A673 (cell line): ENCODE data around the gene RASSF1. TPM values are rescaled to one million over a fixed set of nuclear protein-coding genes. Genes with fewer than 3 reads are reported as not detected.

Experiments
- BruUV-seq: library from RNA; stranded (reverse); fragments of 400-500 nt; replicated peaks from 2 replicates; lab custom pipeline; 2021; lab: Mats Ljungman, UMichigan
- CTCF ChIA-PET: fragments of 300-600 bp; sonication (Branson Sonifier 250); formaldehyde crosslinking; loops from one replicate; lab custom pipeline; 2022; ENCODE audit warnings: antibody characterized with exemption; lab: Charles Lee
- POLR2A ChIA-PET: fragments of 300-600 bp; sonication (Branson Sonifier 250); formaldehyde crosslinking; loops from one replicate; lab custom pipeline; 2022; ENCODE audit warnings: antibody characterized with exemption; ENCODE audit not compliant: low non-redundant PET; lab: Charles Lee
- DNase-seq: peaks from one replicate; pipeline ENCODE4 v3.0.0-alpha.2; 2015; ENCODE audit warnings: low spot score
- H3K27ac ChIP-seq: fragments of 200-600 bp; sonication (generic); 2 replicates; pipeline ENCODE4 v1.5.1; 2016; ENCODE audit warnings: mixed run types, low read depth, mild to moderate bottlenecking, mixed read lengths, antibody characterized with exemption, low read length; ENCODE audit not compliant: poor library complexity, severe bottlenecking
- H3K27me3 ChIP-seq: fragments of 200-600 bp; sonication (generic); replicated peaks from 2 replicates; pipeline ENCODE4 v1.6.1; 2017; ENCODE audit warnings: mixed run types, low read depth, mild to moderate bottlenecking, mixed read lengths, antibody characterized with exemption, low read length; ENCODE audit not compliant: insufficient read depth, poor library complexity
- H3K36me3 ChIP-seq: fragments of 200-600 bp; sonication (generic); 2 replicates; pipeline ENCODE4 v1.6.1; 2016; ENCODE audit warnings: mixed run types, mild to moderate bottlenecking, mixed read lengths, antibody characterized with exemption, low read length; ENCODE audit not compliant: insufficient read depth, poor library complexity, severe bottlenecking
- H3K4me1 ChIP-seq: fragments of 200-600 bp; sonication (generic); 2 replicates; pipeline ENCODE4 v1.6.1; 2017; ENCODE audit warnings: mixed run types, mild to moderate bottlenecking, mixed read lengths, antibody characterized with exemption, low read length; ENCODE audit not compliant: insufficient read depth, poor library complexity, severe bottlenecking
- H3K4me3 ChIP-seq: fragments of 200-600 bp; sonication (generic); 2 replicates; pipeline ENCODE4 v1.5.1; 2016; ENCODE audit warnings: low read depth, mixed run types, mild to moderate bottlenecking, mixed read lengths, low read length; ENCODE audit not compliant: poor library complexity, severe bottlenecking
- H3K9me3 ChIP-seq: fragments of 200-600 bp; sonication (generic); 2 replicates; pipeline ENCODE4 v1.6.1; 2016; ENCODE audit warnings: mixed run types, low read depth, mild to moderate bottlenecking, mixed read lengths, antibody characterized with exemption, low read length; ENCODE audit not compliant: poor library complexity, severe bottlenecking
- EZH2 ChIP-seq: fragments of 200-600 bp; sonication (generic); IDR thresholded peaks from 2 replicates; pipeline ENCODE4 v1.6.1; 2017; ENCODE audit warnings: borderline replicate concordance, low read depth, mild to moderate bottlenecking, mixed read lengths, antibody characterized with exemption, low read length; ENCODE audit not compliant: poor library complexity, severe bottlenecking
- intact Hi-C: fragments of 100-400 bp; cut with micrococcal nuclease; formaldehyde crosslinking; loops from one replicate; pipeline ENCODE4 v1.10.0; 2022; ENCODE audit not compliant: unreplicated experiment
- total RNA-seq: library from RNA; stranded (reverse); gene quantifications from 2 replicates; pipeline ENCODE4 v1.2.3, GENCODE V29; 2021
- TF ChIP-seq, protein P1 (sequence below): fragments of 300-800, 200-600 bp; sonication (generic); conservative IDR thresholded peaks from 2 replicates; pipeline ENCODE4 v1.5.1; 2017; ENCODE audit warnings: low read depth, mild to moderate bottlenecking, antibody characterized with exemption, low read length, moderate library complexity, mixed read lengths

RASSF1 gene
- total RNA-seq, 1 experiment from 2014 or later: 14.4 TPM

DNA sequence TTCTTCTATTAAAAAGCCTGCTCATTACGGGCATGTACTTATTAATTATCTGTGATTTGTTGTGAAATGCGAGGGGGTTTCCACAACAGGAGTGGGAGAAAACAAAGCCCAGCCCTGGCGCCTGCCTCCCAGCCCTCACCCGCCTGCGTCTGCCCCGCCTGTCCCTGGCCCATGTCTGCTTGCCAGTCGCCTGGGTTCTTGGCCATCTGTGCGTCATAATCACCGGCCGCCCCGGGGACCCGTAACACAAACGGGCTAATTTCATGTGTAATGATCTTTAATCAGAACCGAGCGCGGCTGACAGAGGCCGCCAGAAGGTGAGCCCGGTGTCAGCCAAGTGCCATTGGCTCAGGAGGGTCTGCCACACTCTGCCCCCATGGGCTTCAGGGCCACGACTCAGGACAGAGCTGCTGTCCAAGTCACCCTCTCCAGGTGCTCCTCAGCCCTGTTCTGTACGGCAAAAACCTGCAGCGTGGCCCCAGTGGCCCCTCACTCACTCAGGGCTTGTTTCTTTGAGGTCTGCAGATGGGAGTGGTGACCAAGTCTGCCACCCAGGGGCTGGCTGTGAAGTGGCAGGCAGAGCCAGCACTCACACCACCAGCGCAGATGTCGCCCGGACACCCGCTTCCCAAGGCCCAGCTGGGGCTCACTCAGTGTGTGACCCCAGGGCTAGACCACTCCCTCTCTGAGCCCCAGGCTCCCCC lies 47.5 kb upstream of the RASSF1 start:
- no peak for DNase-seq
- CTCF ChIA-PET: no interaction called here
- POLR2A ChIA-PET: interaction anchor here (0.6 kb wide), 1 partner anchor 20 kb away, joined by 3 read pairs; no protein-coding TSS in a partner anchor
- Histone ChIP-seq H3K9me3 (no peaks in the 10 kb centered on the region), H3K27ac (no peak overlapping the region), H3K4me3 (no peak overlapping the region), H3K27me3 (no peaks in the 10 kb centered on the region), H3K4me1 (no peaks in the 10 kb centered on the region), H3K36me3 (no peaks in the 10 kb centered on the region)
- intact Hi-C loops: no loop called here
- TF ChIP-seq, protein P1, sequence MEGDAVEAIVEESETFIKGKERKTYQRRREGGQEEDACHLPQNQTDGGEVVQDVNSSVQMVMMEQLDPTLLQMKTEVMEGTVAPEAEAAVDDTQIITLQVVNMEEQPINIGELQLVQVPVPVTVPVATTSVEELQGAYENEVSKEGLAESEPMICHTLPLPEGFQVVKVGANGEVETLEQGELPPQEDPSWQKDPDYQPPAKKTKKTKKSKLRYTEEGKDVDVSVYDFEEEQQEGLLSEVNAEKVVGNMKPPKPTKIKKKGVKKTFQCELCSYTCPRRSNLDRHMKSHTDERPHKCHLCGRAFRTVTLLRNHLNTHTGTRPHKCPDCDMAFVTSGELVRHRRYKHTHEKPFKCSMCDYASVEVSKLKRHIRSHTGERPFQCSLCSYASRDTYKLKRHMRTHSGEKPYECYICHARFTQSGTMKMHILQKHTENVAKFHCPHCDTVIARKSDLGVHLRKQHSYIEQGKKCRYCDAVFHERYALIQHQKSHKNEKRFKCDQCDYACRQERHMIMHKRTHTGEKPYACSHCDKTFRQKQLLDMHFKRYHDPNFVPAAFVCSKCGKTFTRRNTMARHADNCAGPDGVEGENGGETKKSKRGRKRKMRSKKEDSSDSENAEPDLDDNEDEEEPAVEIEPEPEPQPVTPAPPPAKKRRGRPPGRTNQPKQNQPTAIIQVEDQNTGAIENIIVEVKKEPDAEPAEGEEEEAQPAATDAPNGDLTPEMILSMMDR: 0 out of 2 replicates have a peak, but pooled peaks have one; percentile 24
- no peak for TF ChIP-seq EZH2
- no TSS peak for BruUV-seq

- no peak for DNase-seq
- H3K4me1 ChIP-seq: no peaks in the 10 kb centered on the region
- POLR2A ChIA-PET: no interaction called here
- BruUV-seq: no TSS peak
- intact Hi-C loops: no loop called here
- CTCF ChIA-PET: no interaction called here
- no peaks in the 10 kb centered on the region for H3K9me3 ChIP-seq
- no peaks in the 10 kb centered on the region for H3K27me3 ChIP-seq
- TF ChIP-seq, protein P1: no peak
- no peak for TF ChIP-seq EZH2
- H3K4me3 ChIP-seq: no peak overlapping the region
- no peak overlapping the region for H3K27ac ChIP-seq
- no peaks in the 10 kb centered on the region for H3K36me3 ChIP-seq
These were observed 45.1 kb upstream of the RASSF1 start for GRCh38 chr3:50385754-50386153.

- no peak for DNase-seq
- Histone ChIP-seq H3K27me3 (no peaks in the 10 kb centered on the region), H3K36me3 (no peaks in the 10 kb centered on the region), H3K4me3 (no peak overlapping the region), H3K4me1 (no peaks in the 10 kb centered on the region), H3K27ac (no peak overlapping the region), H3K9me3 (no peaks in the 10 kb centered on the region)
- intact Hi-C loops: no loop called here
- no TSS peak for BruUV-seq
- TF ChIP-seq EZH2: no peak
- TF ChIP-seq, protein P1: no peak
- ChIA-PET CTCF (no interaction called here), POLR2A (no interaction called here)
These were observed 43.1 kb upstream of the RASSF1 start for GRCh38 chr3:50383750-50384149.
